ENCODE results near the gene SCN1A. TPM values are rescaled to one million over a fixed set of nuclear protein-coding genes. Genes with fewer than 3 reads are reported as not detected.
"Not testable (repeated sequence)": the region's sequence is repeated elsewhere in the genome, so short reads cannot be mapped to it uniquely, and the experiment has no call there.

Gene SCN1A
- total RNA-seq, 2 donors from 2014 or later, result not detected

DNA sequence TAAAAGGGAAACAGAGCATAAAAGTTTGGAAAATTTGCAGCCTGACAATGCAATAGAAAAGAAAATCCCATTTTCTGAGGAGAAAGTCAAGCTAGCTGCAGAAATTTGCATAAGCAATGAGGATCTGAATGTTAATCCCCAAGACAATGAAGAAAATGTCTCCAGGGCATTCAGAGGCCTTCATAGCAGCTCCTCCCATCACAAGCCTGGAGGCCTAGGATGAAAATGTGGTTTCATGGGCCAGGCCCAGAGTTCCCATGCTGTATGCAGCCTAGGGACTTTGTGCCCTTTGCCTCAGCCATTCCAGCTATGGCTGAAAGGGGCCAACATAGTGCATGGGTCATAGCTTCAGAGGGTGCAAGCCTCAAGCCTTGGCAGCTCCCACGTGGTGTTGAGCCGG lies 10.3 kb upstream of the SCN1A start:
- ATAC-seq (no peak), DNase-seq (no peak)
- intact Hi-C loops (cut with DNase I, micrococcal nuclease), result no loop called here

- no peak for DNase-seq
- intact Hi-C loops (cut with DNase I, micrococcal nuclease), result no loop called here
- ATAC-seq, result no peak
Measured at GRCh38 chr2:166137331-166137730, 9.5 kb upstream of the SCN1A start.

DNA sequence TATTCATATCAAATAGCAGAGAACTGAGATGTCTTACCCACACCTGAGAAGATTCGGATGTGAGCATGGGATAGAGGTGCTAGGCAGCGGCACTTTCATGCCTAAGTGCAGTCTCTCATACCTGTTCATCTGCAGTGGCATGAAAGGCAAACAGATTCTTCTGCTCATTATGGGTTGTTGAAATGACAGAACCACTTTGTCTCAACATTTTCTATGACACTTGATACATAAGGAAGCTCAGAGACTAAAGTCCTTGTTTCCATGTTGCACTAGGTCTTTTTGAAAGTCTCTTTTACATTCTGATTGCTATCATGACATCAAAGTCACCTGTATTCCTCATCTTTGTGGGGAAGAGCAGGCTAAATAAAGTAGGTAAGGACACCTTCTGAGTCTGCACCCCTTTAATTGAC lies 8.0 kb upstream of the SCN1A start:
- DNase-seq (no peak), ATAC-seq (no peak)
- intact Hi-C loops (cut with DNase I, micrococcal nuclease), result no loop called here

GRCh38 chr2:166135152-166135848 lies 7.5 kb upstream of the SCN1A start:
- no peak for ATAC-seq
- intact Hi-C loops (cut with DNase I, micrococcal nuclease), result no loop called here

DNA sequence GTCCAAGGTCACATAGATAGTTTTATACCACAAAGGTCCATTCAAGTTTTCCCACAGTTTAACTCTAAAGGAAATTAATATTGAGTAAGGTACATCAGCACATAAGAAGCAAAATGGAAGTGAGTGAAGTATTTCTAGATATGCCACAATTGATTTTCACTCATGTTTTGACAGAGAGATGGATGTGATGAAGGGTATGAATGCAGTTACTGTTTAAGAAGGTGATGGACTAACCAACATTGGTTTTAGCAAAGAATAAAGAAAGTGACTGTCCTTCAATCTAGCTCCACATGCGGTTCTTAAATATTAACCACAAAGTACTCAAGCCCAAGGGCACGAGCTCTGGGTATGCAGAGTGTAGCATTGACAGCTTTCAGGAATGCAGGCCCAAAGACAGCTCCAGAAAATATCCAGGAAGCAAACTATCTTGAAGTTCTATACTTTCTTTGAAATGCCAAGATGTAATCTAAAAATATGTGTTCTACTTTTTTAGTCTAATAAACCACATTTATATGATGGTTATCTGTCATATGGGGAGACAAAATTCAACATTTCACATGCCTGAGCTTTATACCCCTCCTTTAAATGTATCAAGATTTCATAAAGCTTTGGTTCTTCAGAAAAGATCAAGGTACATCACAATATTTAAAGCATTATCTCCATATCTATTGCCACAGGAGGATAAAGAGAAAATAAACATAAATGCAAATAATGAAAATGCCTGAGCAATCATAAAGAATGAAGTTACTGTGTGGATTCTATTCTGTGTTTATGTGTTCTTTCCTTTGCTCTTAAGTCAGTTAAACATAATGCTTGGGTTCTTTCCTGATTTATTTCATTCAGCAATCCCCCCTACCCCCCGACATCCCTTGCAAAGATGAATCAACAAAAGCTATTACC lies 6.7 kb upstream of the SCN1A start:
- no peak for DNase-seq
- intact Hi-C loops (cut with DNase I, micrococcal nuclease), result no loop called here
- ATAC-seq, result no peak

More at GRCh38 chr2:166135152-166135848, 7.5 kb upstream of the SCN1A start:
- DNase-seq, result no peak

DNA sequence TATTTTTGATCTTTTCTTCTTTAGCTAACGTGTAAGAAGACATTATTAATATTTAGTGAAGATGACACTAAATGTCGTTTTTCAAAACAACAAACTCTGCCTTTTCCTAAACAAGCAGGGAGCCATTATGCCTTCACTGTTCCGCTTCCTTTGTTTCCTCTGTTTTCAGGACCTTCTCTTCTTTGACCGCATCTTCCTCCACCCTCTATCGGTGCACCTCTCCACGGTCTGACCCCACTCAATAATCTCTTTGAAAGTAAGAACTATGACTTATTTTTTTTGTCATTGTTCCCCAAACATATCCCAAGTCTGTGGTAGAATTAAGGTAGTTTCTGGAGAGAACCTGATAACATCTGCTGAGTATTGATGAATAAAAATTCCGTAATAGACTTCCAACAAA lies 5.8 kb upstream of the SCN1A start:
- intact Hi-C loops (cut with DNase I, micrococcal nuclease), result no loop called here
- no peak for DNase-seq
- ATAC-seq, result no peak

DNA sequence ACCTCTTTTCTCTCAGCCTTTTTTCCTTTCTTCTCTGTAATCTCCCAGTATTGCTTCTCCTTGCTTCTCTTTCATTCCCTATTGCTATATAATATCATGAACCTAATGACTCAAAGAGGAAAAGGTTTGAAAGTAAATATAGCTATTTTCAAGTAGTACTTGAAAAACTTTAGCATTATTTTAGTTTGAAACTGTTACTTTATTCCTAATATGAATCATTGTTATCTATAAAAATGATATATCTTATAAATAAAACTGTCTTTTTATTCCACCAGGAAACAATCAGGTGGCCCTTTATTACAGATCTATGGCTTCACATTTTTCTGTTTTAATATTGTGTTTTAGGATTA lies 311 bp upstream of the SCN1A start:
- no peak for ATAC-seq
- no peak for DNase-seq
- intact Hi-C loops (cut with DNase I, micrococcal nuclease), result loop anchor here in 1 of 2 donors (5.0 kb wide), 2 partner anchors 71 to 176 kb away; partner anchors contain the start of gene TTC21B

DNA sequence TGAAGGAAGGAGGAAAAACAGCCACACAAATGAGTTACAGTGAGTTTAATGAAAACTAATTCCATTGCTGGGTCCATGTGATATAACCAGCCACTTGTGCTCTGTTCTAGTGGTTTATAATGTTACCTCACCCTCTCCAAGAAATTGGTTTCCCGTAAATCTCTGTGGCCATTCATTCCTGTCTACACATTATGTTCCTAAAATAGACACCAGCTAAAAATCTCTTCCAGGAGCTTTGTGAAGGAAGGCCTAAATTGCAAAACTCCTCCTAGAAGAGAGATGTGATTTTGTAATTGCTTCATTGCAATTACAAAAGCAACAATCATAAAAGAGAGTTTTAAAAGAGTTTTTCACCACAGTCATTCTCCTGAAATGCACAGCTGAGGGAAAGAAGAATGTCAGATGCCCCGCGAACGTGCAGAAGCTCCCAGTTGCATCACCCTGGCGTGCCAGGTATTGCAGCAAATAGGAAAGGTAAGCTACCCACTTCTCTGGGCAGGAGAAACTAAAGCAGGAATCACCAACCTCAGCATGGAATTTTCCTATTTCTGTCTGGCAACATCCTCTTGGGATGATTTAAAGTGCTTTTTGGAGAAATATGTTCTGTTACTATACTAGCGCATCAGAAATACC lies 1.7 kb downstream of the SCN1A start:
- DNase-seq, result no peak
- ATAC-seq, result no peak
- intact Hi-C loops (cut with DNase I, micrococcal nuclease), result loop anchor here in 1 of 2 donors (5.0 kb wide), 2 partner anchors 69 to 174 kb away; partner anchors contain the start of gene TTC21B

GRCh38 chr2:166125557-166125956 lies 2.3 kb downstream of the SCN1A start:
- ATAC-seq (no peak), DNase-seq (no peak)
- intact Hi-C loops (cut with DNase I, micrococcal nuclease), result loop anchor here in 1 of 2 donors (5.0 kb wide), 2 partner anchors 68 to 173 kb away; partner anchors contain the start of gene TTC21B

GRCh38 chr2:166118180-166118579 lies 9.6 kb downstream of the SCN1A start:
- ATAC-seq, result no peak
- DNase-seq, result no peak
- intact Hi-C loops (cut with DNase I, micrococcal nuclease), result no loop called here

DNA sequence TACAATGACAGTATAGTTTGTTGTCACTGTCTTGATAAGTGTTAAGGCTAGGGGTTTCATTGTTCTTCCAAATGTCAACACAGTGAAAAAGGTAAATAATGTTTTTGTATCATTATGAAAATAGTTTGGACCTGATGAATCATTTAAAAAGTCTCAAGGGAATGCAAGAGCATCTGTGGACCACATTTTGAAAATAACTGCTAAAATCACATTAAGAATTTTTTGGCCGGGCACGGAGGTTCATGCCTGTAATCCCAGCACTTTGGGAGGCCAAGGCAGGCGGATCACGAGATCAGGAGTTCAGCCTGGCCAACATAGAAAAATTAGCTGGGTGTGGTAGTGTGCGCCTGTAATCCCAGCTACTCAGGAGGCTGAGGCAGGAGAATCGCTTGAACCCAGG lies 10.3 kb downstream of the SCN1A start:
- ATAC-seq (no peak), DNase-seq (no peak)
- intact Hi-C loops (cut with DNase I, micrococcal nuclease), result no loop called here

DNA sequence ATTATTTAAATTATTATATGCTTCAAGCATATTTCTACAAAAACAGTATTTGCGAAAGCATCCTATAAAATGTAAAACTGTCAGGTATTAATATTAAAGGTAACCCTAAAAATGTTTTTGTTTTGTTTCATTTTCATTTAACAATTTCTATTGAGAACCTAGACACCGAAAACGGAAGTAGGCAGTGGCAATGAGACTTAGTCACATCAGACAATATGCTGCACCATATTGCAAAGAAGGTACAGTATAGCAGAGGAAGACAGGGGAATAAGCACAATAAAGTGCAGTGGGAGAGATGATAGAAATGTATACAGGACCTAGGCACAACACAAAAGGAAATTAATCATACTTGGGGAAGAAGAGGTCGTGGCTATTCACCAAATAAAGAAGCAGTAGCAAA lies 12.2 kb downstream of the SCN1A start:
- intact Hi-C loops (cut with DNase I, micrococcal nuclease), result no loop called here
- no peak for ATAC-seq
- DNase-seq, result no peak

- intact Hi-C loops (cut with DNase I, micrococcal nuclease), result no loop called here
- no peak for ATAC-seq
Measured at GRCh38 chr2:166112193-166112605, 15.6 kb downstream of the SCN1A start.

DNA sequence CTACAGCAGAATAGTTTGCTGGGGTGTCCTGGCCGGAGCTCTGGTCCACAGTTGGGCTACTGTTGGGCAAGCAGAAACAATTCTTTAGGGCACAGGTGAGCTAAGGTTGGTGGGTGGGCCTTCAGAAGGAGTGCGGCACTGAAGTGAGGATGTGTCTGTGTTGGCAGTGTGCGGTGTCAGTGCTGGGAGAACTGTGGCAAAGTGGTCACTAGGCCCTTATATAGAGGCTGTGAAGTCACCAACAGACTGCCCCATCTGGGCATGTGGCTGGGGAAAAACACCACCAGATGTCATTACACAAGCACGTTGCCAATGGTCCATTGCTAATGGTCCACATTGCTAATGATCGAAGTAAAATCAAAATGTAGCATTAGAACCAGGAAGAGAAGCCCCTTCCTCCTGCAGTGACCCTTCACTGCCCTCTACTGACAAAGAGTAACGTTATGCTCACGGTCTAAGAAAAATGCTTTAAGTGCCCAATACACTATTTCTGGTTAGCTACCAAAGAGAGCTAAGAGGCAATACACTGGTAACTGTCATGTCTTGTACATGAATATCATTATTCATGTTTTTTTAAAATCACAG lies 21.3 kb downstream of the SCN1A start:
- ATAC-seq (no peak), DNase-seq (no peak)
- intact Hi-C loops (cut with DNase I, micrococcal nuclease), result no loop called here

More at GRCh38 chr2:166112193-166112605, 15.6 kb downstream of the SCN1A start:
- no peak for DNase-seq

DNA sequence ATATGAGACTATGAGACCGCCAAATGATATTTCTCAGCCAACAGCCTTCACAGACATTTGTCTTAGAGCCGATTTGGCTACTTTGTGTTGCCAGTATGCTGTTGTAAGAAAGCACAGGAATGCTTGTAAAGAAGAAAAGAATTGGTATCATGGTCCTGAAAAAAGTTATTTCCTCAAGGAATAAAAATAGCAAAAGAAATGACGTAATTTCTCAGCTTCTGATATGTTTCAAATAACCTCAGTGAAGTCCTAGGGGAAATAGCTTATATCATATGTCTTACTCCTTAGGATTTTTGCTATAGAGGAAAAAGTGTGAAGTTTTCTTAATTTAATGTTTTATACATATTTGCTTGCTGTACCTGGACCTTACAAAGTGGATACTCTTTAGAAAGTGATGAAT lies 23.0 kb downstream of the SCN1A start:
- DNase-seq (no peak), ATAC-seq (no peak)
- intact Hi-C loops (cut with DNase I, micrococcal nuclease), result no loop called here

- no peak for ATAC-seq
- DNase-seq, result no peak
- intact Hi-C loops (cut with DNase I, micrococcal nuclease), result no loop called here
Measured at GRCh38 chr2:166104084-166104483, 23.7 kb downstream of the SCN1A start.

DNA sequence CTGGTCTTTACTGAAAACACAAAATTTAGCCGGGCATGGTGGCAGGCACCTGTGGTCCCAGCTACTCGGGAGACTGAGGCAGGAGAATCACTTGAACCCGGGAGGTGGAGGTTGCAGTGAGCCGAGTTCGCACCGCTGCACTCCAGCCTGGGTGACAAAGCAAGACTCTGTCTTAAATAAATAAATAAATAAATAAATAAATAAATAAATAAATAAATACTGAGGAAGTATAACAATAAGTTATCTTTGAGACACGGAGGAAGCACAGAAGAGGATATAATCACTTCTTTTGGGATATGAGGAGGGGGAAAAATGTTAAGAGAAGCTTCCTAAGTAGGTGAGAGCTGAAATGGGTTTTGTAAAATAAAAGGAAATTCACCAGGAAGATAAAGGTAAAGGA lies 24.5 kb downstream of the SCN1A start:
- intact Hi-C loops (cut with DNase I, micrococcal nuclease); DNase-seq; ATAC-seq: not testable (repeated sequence)

GRCh38 chr2:166094325-166094724 lies 33.5 kb downstream of the SCN1A start:
- DNase-seq (no peak), ATAC-seq (no peak)
- intact Hi-C loops (cut with DNase I, micrococcal nuclease), result no loop called here

DNA sequence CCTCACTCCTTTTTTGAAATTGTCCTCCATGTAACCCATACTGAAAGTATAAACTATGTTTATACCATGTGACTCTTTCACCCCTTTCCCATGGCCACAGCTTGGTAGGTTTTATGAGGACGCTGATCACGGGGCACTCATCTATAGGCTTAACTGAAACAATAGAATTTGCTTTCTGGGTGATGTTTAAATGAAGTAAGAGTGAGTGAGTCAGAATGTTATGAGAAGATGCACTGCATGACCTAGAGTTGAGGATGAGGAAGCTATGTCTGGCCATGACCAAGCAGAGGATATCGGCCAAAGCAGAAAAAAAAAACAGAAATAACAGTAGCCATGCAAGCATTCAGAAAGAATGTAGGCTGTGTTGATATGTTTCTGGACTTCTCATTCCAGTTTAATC lies 34.9 kb downstream of the SCN1A start:
- no peak for DNase-seq
- no peak for ATAC-seq
- intact Hi-C loops (cut with DNase I, micrococcal nuclease), result no loop called here

Measured in left colon (tissue), 2 donors.